Fibroblast of lung (primary cell): ENCODE measurements around the gene OR52M1.

Source experiments
- EZH2 ChIP-seq: IDR thresholded peaks from 2 replicates; pipeline ENCODE4 v1.5.1; 2012; ENCODE audit warnings: low read length, control low read depth, mild to moderate bottlenecking; ENCODE audit errors: missing control alignments
- TF ChIP-seq, protein P1 (sequence below), 2 donors: IDR thresholded peaks in 1 of 2; conservative IDR thresholded peaks in 1 of 2; 1 replicate in 1 of 2; 2 replicates in 1 of 2; pipeline ENCODE4 v1.5.1; 2011 to 2012; ENCODE audit warnings: low read length in 2 of 2, control low read depth in 1 of 2, inconsistent platforms in 1 of 2, low read depth in 1 of 2, mild to moderate bottlenecking in 1 of 2

DNA sequence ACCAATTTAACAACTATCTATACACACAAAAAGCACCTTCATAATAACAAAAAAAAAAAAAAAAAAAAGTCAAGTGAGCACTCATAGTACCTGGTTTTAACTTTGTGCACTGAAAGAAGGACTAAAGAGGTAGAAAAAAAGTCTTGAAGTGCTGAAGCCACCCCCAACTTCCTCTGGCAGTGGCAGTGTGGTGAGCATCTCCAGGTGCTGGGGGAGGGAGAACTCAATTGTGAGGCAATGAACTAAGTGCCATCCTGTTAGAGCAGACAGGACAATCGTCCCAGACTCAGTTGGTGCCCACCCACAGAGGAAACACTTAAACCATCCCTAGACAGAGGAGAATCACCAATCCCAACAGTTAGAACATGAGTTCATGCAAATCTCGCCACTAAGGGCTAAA is 22.7 kb upstream of the OR52M1 start:
- TF ChIP-seq, protein P1, sequence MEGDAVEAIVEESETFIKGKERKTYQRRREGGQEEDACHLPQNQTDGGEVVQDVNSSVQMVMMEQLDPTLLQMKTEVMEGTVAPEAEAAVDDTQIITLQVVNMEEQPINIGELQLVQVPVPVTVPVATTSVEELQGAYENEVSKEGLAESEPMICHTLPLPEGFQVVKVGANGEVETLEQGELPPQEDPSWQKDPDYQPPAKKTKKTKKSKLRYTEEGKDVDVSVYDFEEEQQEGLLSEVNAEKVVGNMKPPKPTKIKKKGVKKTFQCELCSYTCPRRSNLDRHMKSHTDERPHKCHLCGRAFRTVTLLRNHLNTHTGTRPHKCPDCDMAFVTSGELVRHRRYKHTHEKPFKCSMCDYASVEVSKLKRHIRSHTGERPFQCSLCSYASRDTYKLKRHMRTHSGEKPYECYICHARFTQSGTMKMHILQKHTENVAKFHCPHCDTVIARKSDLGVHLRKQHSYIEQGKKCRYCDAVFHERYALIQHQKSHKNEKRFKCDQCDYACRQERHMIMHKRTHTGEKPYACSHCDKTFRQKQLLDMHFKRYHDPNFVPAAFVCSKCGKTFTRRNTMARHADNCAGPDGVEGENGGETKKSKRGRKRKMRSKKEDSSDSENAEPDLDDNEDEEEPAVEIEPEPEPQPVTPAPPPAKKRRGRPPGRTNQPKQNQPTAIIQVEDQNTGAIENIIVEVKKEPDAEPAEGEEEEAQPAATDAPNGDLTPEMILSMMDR (conservative IDR thresholded peaks at IDR 0.05 in 1 of 2, IDR thresholded peaks at IDR 0.05 in 1 of 2; ENCODE audit: low read depth in 1 of 2, low read length in 2 of 2): no peak
- TF ChIP-seq EZH2: no peak
